NCI-H1694 treated with DMSO at 0.1 percent for 48 hours (cell line): Measurements from ENCODE around the gene WFDC1.

ENCODE experiments used
- DNase-seq: peaks from one replicate; lab custom pipeline; 2025; lab: John Stamatoyannopoulos, UW

Gene WFDC1

DNA sequence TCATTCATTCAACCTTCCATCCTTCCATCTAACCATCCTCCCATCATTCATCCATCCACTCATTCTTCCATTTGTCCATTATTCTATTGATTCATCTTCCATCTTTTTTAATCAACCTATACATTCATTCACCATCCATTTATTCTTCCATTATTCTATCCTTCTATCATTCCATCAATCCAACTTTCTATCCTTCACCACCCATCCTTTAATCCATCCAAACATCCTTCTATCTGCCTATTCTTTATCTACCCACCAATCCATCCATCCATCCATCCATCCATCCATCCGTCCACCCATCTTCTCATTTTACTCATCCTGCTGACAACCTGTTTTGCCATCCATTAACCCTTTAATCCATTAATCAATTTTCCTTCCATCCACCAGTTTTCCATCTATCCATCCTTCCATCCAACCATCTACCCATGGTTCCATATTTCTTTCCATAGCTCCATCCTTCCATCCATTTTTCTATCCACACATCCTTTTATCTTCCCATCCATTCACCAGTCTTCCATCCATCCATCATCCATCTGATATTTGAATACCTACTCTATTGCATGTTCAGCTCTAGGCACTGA, 21.8 kb upstream of the WFDC1 start:
- no peak for DNase-seq

DNA sequence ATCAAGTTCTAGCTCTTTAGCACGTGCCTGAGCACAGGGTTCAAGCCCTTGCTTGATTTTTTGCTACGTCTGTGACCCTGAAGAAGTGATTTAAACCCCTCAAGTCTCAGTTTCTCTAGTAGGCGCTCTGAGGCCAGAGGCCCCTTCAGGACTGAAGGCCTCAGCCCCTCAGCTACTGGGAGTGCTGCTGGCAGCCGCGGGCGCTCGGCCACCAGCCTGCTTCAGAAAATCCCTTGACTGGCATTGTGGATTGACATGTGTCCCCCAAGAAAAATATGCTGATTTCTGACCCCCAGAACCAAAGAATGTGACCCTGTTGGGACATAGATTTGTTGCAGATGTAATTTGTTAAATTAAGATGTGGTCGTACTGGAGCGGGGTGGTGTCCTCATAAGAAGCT, 20.2 kb upstream of the WFDC1 start:
- DNase-seq = no peak

DNA sequence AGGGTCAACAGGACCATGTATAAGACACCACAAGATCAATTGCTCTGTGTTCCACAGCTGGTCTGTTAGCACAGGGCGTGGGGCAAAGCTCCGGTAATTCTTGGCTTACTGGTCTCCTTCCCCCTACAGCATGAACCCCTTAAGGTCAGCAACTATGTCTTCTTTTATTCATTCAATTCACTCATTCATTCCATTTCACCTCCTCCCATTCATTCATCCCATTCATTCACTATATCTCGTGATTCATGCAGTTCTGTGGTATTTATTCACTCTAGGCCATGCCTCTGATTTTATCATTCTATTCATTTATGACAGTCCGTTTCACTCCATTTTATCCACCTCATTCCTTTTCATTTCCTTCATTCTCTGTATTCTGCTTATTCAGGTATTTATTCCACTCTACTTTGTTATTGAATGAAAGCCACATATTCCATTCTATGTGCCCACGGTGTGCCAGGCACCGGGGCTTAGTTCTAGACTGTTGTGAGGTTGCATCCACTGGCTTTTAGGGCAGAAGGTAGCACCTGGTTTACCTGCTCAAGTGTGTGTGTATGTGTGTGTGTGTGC, 19.0 kb upstream of the WFDC1 start:
- no peak for DNase-seq

DNA sequence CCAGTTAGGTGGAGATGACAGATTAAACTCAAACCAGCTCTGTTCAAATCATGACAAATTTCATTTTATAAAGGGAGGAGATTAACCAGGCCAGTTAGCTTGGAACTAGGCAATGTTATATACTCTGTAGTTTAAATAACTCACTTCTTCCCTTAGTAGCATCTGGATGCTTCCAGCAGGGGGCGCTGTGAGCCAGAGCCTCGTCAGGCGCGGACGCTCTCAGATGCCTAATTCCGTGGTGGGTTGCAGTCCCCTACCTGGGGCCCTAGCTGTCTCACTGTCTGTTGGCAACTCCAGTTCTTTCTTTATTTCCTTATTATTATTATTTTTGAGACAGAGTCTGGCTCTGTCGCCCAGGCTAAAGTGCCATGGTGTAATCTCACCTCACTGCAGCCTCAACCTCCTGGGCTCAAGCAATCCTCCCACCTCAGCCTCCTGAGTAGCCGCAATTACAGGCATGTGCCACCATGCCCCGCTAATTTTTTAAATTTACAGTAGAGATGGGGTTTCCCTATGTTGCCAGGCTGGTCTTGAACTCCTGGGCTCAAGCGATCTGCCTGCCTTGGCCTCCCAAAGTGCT, 17.3 kb upstream of the WFDC1 start:
- peak; percentile 68 for DNase-seq

DNA sequence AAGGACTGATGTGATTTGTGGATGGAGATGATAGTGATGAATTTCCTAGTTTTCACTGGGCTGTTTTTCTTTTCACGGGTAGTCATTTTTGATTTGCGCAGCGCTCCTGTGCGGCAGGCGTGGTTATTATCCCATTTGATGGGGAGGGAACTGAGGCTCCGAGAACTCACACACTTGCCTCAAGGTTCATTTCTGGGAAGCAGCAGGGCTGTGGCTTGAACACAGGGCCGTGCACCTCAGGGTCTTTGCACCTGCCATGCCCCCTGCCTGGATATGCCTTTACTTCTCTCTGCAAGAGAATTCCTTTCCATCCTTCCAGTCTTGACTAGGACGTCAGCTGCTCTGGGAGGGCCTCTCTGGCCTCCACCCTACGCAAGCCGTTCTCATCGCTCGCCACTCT, 16.3 kb upstream of the WFDC1 start:
- no peak for DNase-seq

DNA sequence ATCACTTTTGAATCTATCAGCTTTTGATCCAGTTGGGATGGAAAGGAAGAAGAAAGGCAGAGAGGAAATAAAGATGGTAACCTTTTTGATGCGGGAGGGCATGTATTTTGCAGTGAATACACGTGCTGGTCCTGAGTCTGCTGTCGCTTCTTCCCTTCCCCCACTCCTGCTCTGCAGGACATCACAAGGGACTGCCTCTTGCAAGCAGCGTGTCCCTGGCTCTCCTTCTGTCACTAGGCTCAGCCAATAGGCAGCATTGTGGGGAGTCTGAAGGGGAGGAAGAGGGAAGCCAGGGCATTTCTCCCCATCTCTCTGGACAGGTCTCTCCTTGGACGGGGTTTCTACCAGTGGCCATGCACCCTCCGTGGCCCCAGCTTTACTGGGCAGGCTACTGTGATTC, 15.7 kb upstream of the WFDC1 start:
- DNase-seq = no peak

DNA sequence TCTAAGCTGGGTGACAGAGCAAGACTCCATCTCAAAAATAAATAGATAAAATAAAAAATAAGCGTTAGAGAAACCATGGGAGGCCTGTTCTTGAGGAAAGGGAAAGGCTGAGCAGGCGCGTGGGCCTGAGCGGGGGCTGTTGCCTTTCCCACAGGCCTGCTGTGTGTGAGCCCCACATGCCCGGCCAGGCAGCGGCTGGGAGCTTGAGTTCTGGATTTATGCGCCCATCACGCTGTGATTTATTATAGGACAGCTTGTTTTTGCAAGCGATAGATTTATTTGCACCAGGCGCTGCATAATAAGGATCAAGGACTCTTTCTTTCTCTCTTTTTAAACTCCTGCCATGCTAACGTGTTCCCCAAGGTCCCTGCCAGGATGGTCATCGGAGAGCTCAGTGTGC, 14.8 kb upstream of the WFDC1 start:
- no peak for DNase-seq

DNA sequence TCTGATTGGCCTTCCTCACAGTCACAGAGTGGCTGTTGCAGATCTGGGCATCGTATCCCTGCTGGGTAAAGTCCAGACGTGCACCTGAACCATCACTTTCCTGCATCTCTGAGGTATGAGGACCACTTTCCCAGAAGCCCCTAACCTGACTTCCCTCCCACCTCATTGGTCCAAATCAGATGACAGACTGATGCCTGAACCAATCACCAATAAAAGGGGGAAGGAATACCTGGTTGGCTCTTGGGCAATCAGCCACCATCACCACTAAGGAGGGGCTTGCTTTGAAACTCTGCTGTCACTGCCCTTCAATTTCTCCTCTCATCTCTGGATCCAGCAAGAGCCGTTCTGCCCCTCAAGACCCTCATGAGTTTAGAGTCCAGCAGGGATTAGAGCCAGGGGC, 13.6 kb upstream of the WFDC1 start:
- DNase-seq = no peak

DNA sequence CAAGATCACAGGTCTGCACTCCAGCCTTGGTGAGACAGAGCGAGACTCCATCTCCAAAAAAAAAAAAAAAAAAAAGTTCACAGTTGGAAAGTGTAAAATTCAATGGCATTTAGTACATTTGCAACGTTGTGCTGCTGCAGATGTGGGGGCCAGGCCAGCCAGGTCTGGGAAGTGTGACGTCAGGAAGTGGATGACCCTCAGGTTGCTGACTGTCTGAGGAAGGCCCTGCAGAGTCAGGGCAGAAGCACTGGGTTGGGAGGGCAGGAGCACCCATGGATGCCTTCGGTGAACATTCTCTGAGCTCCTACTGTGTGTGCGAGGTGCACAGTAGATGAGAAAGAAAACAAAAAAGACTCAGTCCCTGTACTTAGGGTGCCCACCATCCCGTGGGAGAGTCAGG, 12.1 kb upstream of the WFDC1 start:
- no peak for DNase-seq

DNA sequence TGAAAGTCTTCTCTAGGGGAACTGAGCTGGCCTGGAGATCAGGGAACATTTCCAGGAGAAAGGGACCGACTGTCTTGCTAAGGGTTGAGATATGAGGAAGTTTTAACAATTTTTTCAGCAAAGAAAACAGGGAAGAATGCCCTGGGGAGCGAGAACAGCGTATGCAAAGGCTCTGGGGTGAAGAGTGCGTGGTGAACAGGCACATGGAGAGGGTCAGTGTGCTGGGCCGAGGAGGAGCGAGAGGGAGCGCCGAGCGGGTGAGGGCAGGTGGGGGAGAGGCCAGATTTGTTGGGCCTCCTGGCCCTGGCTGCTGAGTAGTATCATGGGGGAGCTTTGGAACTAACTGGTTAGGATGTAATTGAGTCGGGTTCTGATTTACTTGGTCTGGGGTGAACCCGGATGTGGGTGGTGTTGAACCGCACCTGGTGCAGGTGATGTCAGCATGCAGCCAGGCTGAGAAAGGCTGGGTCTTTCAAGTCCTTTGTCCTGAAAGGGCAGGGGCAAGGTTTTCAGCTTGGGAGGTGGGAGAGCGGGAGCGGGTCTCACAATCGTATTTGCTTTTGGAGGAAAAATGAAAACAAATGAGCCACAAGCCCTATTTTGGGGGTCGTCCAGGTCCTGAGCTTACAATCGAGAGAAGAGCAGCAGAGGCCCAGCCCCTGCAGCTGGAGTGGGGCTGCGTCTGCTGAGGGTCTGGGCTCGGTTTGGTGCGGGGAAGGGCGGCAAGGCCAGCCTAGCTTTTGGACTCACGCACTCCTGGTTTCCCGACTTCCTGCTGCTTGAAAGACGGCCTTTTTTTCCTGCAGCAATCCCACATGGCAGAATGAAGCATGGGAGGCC, 11.1 kb upstream of the WFDC1 start:
- no peak for DNase-seq

DNA sequence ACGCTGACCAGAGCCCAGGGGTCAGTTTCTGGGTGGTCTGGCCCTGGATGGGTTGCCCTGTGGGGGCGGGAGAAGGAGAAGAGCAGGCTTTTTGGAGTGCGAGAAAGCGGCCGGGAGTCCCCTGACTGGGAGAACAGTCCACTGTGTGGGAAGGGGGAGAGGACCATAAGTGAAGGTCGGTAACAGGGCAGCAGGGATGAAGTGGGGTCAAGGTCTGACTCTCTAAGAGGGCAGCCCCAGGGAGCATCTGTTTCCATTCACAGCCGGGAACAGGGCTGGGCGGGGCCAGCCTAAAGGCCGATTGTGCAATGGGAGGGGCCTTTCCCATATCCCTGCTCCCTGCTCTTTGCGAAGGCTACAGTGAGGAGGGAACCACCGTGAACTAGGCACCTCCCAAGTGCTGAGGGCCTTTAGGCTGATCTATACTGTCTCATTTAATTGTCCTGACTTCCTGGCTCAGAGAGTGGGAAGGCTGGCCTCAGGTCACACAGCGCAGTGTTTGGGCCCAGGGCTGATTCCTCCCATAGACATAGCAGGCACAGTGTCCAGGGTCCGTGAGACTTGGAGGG, 10.4 kb upstream of the WFDC1 start:
- no peak for DNase-seq

DNA sequence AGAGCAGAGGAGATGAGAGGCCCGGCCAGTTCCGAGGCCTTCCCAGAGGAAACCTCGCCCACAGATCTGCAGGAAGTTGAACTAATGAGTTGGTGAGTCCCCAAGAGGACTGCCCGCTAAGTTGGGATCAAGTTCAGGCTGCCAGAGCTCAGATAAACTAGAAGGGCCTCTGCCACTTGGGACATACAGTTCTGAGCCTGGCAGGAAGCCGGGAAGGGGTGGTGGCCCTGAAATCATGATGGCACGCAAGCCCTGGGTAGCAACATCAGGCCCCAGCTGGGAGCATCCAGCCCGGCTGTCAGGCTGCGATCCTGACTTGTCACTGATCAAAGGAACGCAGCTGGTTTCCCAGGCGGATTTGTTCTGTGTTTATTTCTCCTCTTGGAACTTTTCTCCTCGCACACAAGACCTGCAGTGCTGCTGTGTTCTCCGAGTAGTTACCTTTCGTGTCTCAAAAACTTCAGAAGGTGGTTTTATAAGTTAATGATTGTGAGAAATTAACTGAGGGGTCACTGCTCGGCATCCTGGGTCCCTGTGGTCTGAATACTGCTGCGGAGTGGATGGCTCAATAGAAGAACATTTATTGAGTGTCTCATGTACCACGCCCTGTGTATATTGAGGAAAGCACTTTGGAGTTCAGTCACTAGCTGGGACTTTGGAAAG, 8.0 kb upstream of the WFDC1 start:
- DNase-seq = no peak

DNA sequence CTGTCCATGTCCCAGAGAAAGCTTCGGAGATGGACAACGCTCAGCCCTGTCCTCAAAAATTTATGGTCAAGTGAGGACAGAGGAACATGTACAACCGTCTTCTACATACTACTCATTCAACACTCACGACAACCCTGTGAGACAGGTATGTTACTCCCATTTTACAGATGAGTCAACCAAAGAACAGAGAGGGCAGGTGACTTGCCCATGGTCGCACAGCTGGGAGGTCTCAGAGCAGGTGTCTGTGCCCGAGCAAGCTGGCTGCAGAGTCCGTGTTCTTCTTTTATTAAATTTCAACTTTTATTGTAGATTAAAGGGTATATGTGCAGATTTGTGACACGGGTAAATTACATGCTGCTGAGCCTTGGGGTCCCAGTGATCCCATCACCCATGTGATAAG, 5.8 kb upstream of the WFDC1 start:
- DNase-seq = no peak

DNA sequence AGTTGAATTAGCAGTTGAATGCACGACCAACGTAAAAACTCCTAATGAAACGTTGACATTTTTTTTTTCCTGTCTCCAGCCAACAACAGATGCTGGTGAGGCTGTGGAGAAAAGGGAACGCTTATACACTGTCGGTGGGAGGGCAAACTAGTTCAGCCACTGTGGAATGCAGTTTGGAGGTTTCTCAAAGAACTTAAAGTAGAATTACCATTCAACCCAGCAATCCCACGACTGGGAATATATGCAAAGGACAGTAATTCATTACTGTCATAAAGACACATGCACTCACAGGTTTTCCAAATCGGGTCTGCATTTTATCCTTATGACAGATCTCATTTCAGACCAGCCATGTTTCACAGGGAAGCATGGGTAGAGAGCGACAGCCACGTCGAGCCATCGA, 3.5 kb upstream of the WFDC1 start:
- no peak for DNase-seq

DNA sequence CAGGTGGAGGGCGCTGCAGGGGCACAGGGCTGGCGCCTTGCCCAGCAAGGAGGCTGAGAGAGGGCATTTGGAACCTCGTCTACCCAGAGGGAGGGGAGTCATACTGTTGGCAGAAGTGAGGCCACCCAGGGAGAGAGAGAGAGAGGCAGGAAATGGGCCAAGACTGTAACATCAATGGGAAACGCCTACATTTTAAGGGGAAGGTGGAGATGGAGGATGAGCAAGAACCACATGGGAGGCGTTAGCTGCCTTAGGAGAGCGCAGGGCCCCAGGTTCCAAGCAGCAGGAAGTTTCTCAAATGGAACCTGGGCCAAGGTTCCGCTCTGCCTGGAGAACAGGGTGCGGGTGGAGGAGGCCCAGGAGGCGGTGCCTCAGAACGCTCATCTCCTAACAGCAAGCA, 2.7 kb upstream of the WFDC1 start:
- DNase-seq = peak; percentile 42

DNA sequence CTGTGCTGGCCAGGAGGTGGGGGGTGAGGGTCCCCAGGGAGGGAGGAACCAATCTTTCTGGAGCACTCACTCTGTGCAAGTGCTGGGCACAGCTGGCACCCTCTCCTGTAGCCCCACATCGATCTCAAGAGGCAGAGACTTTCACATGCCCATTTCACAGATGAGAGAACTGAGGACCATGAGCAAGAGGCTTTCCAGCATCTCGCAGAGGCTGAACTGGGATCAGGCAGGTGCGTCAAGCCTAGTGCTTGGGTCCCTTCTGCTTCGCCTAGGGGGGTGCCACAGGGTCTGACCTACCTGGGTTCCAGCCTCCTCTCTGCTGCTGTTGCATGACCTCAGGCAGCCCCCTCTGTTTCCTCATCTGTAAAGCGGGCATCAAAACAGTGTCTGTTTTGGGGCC, 1.3 kb upstream of the WFDC1 start:
- no peak for DNase-seq

DNA sequence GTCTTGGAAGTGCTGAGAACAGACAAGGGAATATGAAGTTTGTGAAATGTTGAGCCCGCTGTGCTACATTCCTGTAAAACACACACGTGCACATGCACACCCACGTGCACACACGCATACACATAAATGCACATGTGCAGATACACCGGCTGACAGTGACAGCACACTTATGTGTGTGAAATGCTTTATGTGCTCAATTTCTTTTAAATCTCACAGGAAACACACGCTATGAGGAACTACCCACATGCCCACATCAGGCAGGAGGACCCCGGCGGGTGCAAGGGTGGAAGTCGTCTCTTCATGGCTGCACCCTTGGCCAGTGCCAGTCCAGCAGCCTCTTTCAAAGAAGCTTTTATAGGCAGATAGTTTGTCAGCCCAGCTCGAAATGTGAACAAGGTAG, 561 bp upstream of the WFDC1 start:
- no peak for DNase-seq

DNA sequence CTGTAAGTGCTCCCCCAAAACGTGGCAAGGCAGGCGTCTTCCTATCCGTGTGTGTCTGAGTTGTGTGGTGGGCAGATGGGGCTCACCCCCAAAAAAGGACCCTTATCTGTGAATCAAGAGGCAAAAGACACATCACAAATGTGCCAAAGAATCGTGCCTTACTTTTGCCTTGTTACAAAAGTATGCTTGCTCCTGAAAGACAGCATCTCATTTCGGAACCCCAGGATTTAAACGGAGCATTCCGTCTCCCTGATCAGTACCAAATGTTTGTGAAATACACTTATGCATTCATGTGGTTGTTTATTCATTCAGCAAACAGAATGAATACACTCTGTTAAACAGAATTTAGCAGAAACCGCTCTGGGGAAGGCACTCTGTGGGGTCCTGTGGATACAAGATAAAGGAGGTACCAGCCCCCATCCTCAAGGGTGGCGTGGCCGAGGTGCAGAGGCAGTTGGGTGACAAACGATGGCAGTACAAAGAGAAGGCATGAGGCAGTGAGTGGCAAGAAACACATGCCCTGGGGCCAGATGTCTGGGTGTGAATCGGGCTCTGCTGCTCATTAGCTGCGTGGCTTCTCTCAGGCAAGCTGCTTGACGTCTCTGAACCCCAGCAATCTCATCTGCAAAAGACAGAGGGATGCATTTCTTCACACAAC, 654 bp downstream of the WFDC1 start:
- no peak for DNase-seq

DNA sequence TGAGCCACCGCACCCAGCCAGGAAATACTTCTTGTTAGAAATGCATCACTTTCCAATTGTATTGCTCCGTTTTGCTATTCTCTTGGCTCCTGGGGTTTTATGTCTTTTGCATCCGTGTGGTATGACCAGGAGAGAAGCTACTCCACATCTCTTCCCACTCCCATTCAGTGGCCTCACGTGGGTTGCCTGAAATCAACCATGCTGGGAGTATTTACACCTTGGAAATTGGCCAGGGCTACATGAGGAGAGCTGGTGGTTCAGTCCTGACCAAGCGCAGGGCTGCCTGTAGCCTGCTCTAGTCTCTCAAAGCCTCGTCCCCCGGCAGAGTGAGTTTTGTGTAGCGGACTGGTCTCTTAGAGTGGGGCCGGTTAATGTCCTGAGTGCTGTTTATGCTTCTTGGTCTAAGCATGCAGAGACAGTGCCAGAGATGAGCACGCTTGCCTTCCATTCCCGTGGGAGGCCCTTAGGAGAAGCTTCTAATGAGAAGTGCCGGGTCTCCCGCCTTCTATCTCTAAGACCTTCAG, 3.8 kb downstream of the WFDC1 start:
- DNase-seq = no peak

DNA sequence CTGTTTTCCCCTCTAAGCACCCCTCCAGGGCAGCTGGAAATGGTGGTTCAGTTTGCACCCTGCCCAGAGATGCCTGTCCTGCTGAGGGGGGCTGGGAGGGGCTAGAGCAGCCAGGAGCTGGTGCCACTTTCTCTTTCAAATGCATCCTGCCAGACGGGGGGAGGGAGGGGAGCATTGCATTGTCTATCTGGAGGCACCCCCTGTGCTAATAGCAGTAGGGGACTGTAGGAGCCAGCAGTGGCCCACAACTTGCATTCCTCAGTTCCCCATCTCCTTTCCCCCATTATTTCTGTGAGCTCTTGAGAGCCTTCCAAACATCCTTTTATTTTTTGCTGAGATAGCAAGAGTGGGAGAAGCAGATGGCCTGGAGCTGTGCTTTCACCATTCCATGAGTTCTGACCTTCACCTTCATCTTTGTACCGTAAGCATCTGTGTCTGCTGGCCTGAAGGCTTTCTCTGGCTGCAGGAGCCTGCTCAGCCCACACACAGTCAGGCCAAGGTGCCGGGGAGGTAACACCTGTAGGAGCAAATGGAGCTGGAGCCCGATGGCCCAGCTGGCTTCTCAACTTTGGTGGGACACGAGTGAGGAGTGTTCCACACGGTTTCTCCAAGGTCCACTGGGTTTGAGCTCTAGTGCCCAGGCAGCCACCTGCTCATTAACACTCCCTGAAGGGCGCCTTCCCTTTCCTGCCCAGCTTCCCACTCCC, 5.2 kb downstream of the WFDC1 start:
- DNase-seq = no peak
